Thyroid gland (tissue), 4 donors: Measurements from ENCODE around the gene RNF19B.

ENCODE experiments used
- CTCF ChIP-seq, 6 experiments: fragments of 200-600 bp in 3 of 6; fragments of 450-650 bp in 3 of 6; sonication (generic) in 3 of 6; IDR thresholded peaks; one replicate each; pipeline ENCODE4 v1.5.1; 2016 to 2019; ENCODE audit warnings: antibody characterized with exemption in 6 of 6, mild to moderate bottlenecking in 2 of 6, inconsistent platforms in 1 of 6, moderate library complexity in 1 of 6
- POLR2A ChIP-seq, 2 donors: fragments of 450-650 bp; IDR thresholded peaks; one replicate each; pipeline ENCODE4 v1.6.1; 2017; ENCODE audit warnings: antibody characterized with exemption in 2 of 2, mild to moderate bottlenecking in 2 of 2, moderate library complexity in 1 of 2

DNA sequence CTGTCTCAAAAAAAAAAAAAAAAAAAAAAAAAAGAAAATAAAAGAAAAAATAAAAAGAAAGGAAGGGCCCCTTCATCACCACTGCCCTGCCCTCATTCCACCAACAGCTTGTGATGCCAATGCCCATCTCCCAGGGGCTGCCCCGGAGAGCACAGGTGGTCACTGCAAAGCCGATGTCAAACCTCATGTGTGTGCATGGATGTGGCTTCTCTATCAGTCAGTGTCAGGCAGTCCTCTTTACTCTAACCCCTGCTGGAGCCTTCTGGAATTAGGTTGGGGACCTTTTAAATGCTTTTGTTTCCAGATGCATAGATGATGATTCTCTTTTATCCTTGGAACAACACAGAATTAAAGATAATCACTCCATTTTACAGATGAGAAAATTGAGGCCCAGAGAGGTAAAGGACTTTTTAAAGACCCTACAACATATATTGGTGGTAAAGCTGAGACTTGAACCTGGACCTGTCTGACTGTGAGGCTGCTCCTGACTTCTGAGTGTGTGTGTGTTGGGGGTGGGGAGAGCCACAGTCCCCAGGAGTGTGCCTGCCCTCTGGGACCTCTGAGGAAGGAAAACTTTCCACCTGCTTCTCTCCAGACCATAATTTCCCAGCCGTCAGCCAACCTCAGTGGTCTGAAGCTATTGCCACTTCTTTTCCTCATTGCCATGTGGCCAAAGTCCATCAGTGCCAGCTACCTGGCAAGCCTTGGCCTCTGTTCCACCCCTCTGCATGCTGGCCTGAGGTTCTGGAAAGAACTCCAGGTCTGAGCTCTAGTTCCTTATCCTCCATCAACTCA lies 60.4 kb downstream of the RNF19B start:
- no peak for TF ChIP-seq CTCF (IDR thresholded peaks at IDR 0.05)
- no peak for TF ChIP-seq POLR2A (IDR thresholded peaks at IDR 0.05)
